PC-3 (cell line): ENCODE data around the gene SARM1.

Source experiments
- EZH2phosphoT487 ChIP-seq: fragments of 300-600 bp; sonication (generic); IDR thresholded peaks from 2 replicates; pipeline ENCODE4 v1.6.1; 2018; ENCODE audit warnings: mild to moderate bottlenecking, antibody characterized with exemption, low read length, borderline replicate concordance
- TF ChIP-seq, protein P1 (sequence below): fragments of 300-600 bp; sonication (generic); conservative IDR thresholded peaks from 2 replicates; pipeline ENCODE4 v1.5.1; 2017; ENCODE audit warnings: antibody characterized with exemption, low read depth, mild to moderate bottlenecking, low read length

DNA sequence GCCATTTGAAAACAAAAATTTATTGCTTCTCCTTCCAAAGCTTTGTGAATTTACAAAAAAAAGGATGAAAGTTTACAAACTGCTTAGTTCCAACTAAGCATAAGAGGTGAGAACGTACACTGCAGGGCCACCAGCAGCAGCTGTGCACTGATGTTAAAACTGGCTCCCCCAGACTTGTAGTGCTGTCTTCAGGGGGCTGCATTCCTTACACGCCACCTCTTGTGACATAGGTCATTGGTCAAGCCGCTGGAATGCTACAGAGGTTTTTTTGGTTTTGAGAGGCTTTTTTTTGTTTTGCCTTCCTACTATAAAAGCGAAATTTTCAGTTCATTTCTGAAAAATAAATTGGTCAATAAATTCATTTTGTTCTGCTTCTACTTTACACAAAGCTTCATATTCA lies 43.2 kb upstream of the SARM1 start:
- TF ChIP-seq EZH2phosphoT487: no peak
- TF ChIP-seq, protein P1, sequence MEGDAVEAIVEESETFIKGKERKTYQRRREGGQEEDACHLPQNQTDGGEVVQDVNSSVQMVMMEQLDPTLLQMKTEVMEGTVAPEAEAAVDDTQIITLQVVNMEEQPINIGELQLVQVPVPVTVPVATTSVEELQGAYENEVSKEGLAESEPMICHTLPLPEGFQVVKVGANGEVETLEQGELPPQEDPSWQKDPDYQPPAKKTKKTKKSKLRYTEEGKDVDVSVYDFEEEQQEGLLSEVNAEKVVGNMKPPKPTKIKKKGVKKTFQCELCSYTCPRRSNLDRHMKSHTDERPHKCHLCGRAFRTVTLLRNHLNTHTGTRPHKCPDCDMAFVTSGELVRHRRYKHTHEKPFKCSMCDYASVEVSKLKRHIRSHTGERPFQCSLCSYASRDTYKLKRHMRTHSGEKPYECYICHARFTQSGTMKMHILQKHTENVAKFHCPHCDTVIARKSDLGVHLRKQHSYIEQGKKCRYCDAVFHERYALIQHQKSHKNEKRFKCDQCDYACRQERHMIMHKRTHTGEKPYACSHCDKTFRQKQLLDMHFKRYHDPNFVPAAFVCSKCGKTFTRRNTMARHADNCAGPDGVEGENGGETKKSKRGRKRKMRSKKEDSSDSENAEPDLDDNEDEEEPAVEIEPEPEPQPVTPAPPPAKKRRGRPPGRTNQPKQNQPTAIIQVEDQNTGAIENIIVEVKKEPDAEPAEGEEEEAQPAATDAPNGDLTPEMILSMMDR: no peak
